AG04449 (cell line): ENCODE data around the gene TKTL1.
"Not testable (repeated sequence)": the region's sequence is repeated elsewhere in the genome, so short reads cannot be mapped to it uniquely, and the experiment has no call there.

Experiments
- CTCF ChIA-PET: fragments of 350-600 bp; formaldehyde crosslinking; extraction: SDS; loops from one replicate; lab custom pipeline; 2021; ENCODE audit warnings: antibody characterized with exemption; lab: Yijun Ruan, JAX
- POLR2A ChIA-PET: fragments of 400-600, 350-600 bp; formaldehyde crosslinking; extraction: SDS; loops from one replicate; lab custom pipeline; 2020; ENCODE audit warnings: antibody characterized with exemption, inconsistent platforms; lab: Yijun Ruan, JAX
- DNase-seq: peaks from one replicate; pipeline ENCODE4 v3.0.0-alpha.2; 2010; ENCODE audit warnings: low read depth, low spot score
- H3K4me3 ChIP-seq: 2 replicates; pipeline ENCODE4 v1.5.1; 2011; ENCODE audit warnings: low read depth, mild to moderate bottlenecking, control low read depth, low read length
- CTCF ChIP-seq: IDR thresholded peaks from one replicate; pipeline ENCODE4 v1.5.1; 2011; ENCODE audit warnings: mild to moderate bottlenecking, moderate library complexity, low read length, control low read depth, inconsistent platforms; ENCODE audit not compliant: insufficient read depth; ENCODE audit errors: missing control alignments

Gene TKTL1

GRCh38 chrX:154295664-154296310 lies at the start of gene TKTL1:
TKTL1 (plus strand) TSS chrX:154295795; CDS start chrX:154295860, 65 bp downstream.
- no peak within 1 kb of the TSS for H3K4me3 ChIP-seq
- ChIA-PET CTCF (interaction anchor here (2.8 kb wide), 1 partner anchor 11 kb away, joined by 8 read pairs; no protein-coding TSS in a partner anchor), POLR2A (no interaction called here)
- DNase-seq = no peak
- no peak for TF ChIP-seq CTCF

GRCh38 chrX:154247377-154248045 lies 48.1 kb upstream of the TKTL1 start:
- CTCF ChIA-PET, POLR2A ChIA-PET, H3K4me3 ChIP-seq, DNase-seq: not testable (repeated sequence)

GRCh38 chrX:154248076-154248475 lies 47.5 kb upstream of the TKTL1 start:
- DNase-seq, H3K4me3 ChIP-seq, CTCF ChIA-PET, POLR2A ChIA-PET: not testable (repeated sequence)

- CTCF ChIA-PET, POLR2A ChIA-PET, DNase-seq, H3K4me3 ChIP-seq: not testable (repeated sequence)
Observed at GRCh38 chrX:154257282-154257681, 38.3 kb upstream of the TKTL1 start, which contains the start of gene OPN1MW3. OPN1MW3 (plus strand) TSS chrX:154257582; CDS start chrX:154257620, 38 bp downstream.

GRCh38 chrX:154258711-154259110 lies 36.9 kb upstream of the TKTL1 start:
- POLR2A ChIA-PET, H3K4me3 ChIP-seq, CTCF ChIA-PET: not testable (repeated sequence)

GRCh38 chrX:154263072-154263471 lies 32.5 kb upstream of the TKTL1 start:
- H3K4me3 ChIP-seq, DNase-seq, POLR2A ChIA-PET, CTCF ChIA-PET: not testable (repeated sequence)

More at GRCh38 chrX:154258711-154259110, 36.9 kb upstream of the TKTL1 start:
- DNase-seq = not testable (repeated sequence)

- POLR2A ChIA-PET, DNase-seq, H3K4me3 ChIP-seq, CTCF ChIA-PET: not testable (repeated sequence)
Observed at GRCh38 chrX:154269245-154269644, 26.4 kb upstream of the TKTL1 start.

- H3K4me3 ChIP-seq, DNase-seq, CTCF ChIA-PET, POLR2A ChIA-PET: not testable (repeated sequence)
Observed at GRCh38 chrX:154284489-154285338, 10.9 kb upstream of the TKTL1 start.

- POLR2A ChIA-PET, H3K4me3 ChIP-seq, DNase-seq, CTCF ChIA-PET: not testable (repeated sequence)
Observed at GRCh38 chrX:154286406-154286805, 9.2 kb upstream of the TKTL1 start.

GRCh38 chrX:154294791-154295574 lies 612 bp upstream of the TKTL1 start, which contains the start of gene TEX28:
TEX28 (minus strand) TSS chrX:154295124; CDS start chrX:154292117, 3,007 bp downstream.
- H3K4me3 ChIP-seq = no peak within 1 kb of the TSS
- POLR2A ChIA-PET = no interaction called here
- CTCF ChIA-PET = interaction anchor here (1.0 to 2.8 kb wide), 2 partner anchors 9 to 12 kb away, joined by 3 to 8 read pairs; no protein-coding TSS in a partner anchor

More at GRCh38 chrX:154294791-154295574, 612 bp upstream of the TKTL1 start, which contains the start of gene TEX28:
- no peak for DNase-seq
- no peak for TF ChIP-seq CTCF
